ENCODE measurements around the gene SHISAL1. TPM values are rescaled to one million over a fixed set of nuclear protein-coding genes. Genes with fewer than 3 reads are reported as not detected.

Gene SHISAL1
- total and polyA plus RNA-seq, 10 donors = 0.10 to 0.47 (median 0.22) TPM

DNA sequence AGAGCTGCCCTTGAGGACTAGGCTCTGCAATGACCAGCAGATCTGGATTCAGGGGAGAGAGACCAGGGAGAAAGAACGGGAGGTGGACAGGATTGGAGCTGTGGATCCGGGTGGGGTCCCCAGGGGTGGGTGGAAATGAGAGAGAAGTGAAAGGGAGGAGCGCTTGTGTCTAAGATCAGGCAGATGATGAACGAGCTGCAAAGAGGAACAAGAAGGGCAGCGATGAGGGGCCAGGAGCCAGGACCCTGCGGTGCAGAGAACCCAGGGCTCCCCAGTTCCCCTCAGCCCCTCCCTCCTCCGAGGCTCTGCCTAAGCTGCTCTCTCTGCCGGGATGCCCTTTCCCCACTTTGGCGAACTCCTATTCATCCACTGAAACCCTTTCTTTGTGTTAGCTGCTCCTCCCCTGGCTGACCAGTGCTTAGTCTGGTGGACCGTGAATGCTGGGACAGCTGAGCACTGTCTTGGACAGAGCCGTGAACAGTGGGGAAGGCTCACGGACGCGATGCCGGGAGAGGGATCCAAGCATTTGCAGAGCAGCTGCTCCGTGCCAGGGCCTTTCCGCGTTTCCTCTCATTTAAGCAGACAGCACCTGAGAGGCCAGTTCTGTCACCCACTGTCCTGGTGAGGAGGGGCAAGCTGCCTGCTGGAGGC is 35.9 kb downstream of the SHISAL1 start:
- no peak overlapping the region for H3K4me3 ChIP-seq
- no peaks in the 10 kb centered on the region for H3K36me3 ChIP-seq
- WGBS, 5 donors = 67 to 82% (median 76%) methylated on average over 18 of the region's 18 CpGs
- DNase-seq = peak; percentile 38
- peaks cover 0 to 59% (median 3%) of the 10 kb centered on the region in 7 donors for H3K27me3 ChIP-seq (replicated peaks in 1 of 7)
- H3K4me1 ChIP-seq = peaks cover 0 to 4% (median 0%) of the 10 kb centered on the region in 6 donors
- intact Hi-C loops (cut with DNase I; ENCODE audit: low total_unique reads) = no loop called here
- H3K27ac ChIP-seq = no peak overlapping the region
- TF ChIP-seq, protein P1, sequence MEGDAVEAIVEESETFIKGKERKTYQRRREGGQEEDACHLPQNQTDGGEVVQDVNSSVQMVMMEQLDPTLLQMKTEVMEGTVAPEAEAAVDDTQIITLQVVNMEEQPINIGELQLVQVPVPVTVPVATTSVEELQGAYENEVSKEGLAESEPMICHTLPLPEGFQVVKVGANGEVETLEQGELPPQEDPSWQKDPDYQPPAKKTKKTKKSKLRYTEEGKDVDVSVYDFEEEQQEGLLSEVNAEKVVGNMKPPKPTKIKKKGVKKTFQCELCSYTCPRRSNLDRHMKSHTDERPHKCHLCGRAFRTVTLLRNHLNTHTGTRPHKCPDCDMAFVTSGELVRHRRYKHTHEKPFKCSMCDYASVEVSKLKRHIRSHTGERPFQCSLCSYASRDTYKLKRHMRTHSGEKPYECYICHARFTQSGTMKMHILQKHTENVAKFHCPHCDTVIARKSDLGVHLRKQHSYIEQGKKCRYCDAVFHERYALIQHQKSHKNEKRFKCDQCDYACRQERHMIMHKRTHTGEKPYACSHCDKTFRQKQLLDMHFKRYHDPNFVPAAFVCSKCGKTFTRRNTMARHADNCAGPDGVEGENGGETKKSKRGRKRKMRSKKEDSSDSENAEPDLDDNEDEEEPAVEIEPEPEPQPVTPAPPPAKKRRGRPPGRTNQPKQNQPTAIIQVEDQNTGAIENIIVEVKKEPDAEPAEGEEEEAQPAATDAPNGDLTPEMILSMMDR (IDR thresholded peaks at IDR 0.05 in 8 of 11, conservative IDR thresholded peaks at IDR 0.05 in 3 of 11) = no peak
- TF ChIP-seq POLR2A (IDR thresholded peaks at IDR 0.05) (no peak), POLR2AphosphoS5 (IDR thresholded peaks at IDR 0.05) (no peak)
- no peaks in the 10 kb centered on the region for H3K9me3 ChIP-seq

DNA sequence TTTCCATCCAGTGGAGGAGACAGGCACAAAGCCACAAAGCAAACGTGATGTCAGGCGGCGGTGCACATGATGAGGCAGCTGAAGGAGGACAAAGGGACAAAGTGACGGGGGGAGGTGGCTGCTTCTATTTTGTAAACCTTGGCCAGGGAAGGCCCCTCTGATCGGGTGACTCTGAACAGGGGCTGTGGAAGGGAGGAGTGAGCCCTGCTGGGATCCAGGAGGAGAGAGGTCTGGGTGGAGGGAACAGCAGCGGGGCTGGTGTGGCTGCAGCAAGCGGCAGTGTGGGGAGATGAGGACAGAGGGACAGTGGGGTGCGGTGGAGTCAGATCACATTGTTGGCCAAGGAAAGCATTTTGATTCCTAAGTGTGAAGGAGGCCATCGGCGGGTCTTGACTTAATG is 36.7 kb downstream of the SHISAL1 start:
- H3K36me3 ChIP-seq = no peaks in the 10 kb centered on the region
- 80 to 87% (median 83%) methylated on average over 10 of the region's 10 CpGs for WGBS, 5 donors
- peaks cover 0 to 4% (median 0%) of the 10 kb centered on the region in 6 donors for H3K4me1 ChIP-seq
- H3K27me3 ChIP-seq (replicated peaks in 1 of 7) = peaks cover 0 to 56% (median 0%) of the 10 kb centered on the region in 7 donors
- TF ChIP-seq POLR2A (IDR thresholded peaks at IDR 0.05) = no peak
- TF ChIP-seq, protein P1 (IDR thresholded peaks at IDR 0.05 in 8 of 11, conservative IDR thresholded peaks at IDR 0.05 in 3 of 11) = no peak
- TF ChIP-seq POLR2AphosphoS5 (IDR thresholded peaks at IDR 0.05) = no peak
- H3K27ac ChIP-seq = no peak overlapping the region
- H3K9me3 ChIP-seq = no peaks in the 10 kb centered on the region
- intact Hi-C loops (cut with DNase I; ENCODE audit: low total_unique reads) = no loop called here
- H3K4me3 ChIP-seq = no peak overlapping the region
- DNase-seq = peak; percentile 47

DNA sequence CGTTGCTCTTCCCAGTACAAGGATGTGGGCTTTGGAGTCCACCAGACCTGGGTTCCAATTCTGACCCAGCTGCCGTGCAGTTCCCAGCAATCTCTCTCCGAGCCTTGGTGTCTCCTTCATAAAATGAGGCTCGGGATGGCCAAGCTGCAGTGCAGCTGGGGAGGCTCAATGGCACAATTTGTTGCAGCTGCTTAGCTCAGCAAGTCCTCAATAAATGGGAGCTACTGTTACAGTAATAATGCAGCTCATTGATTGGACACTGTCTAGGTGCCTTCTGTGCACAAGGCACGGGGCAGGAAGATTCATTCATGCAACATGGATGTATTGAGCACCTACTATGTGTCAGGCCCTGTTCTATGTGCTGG is 37.1 kb downstream of the SHISAL1 start:
- no peak for TF ChIP-seq POLR2A (IDR thresholded peaks at IDR 0.05)
- no peak for TF ChIP-seq POLR2AphosphoS5 (IDR thresholded peaks at IDR 0.05)
- TF ChIP-seq, protein P1 (IDR thresholded peaks at IDR 0.05 in 8 of 11, conservative IDR thresholded peaks at IDR 0.05 in 3 of 11) = no peak
- intact Hi-C loops (cut with DNase I; ENCODE audit: low total_unique reads) = no loop called here
- Histone ChIP-seq H3K4me1 (peaks cover 0 to 4% (median 0%) of the 10 kb centered on the region in 6 donors), H3K27me3 (replicated peaks in 1 of 7) (peaks cover 0 to 52% (median 0%) of the 10 kb centered on the region in 7 donors), H3K4me3 (no peak overlapping the region), H3K27ac (no peak overlapping the region), H3K9me3 (no peaks in the 10 kb centered on the region), H3K36me3 (no peaks in the 10 kb centered on the region)
- WGBS, 5 donors = 62 to 78% (median 71%) methylated on average over 4 to 5 of the region's 5 CpGs
- DNase-seq = no peak

DNA sequence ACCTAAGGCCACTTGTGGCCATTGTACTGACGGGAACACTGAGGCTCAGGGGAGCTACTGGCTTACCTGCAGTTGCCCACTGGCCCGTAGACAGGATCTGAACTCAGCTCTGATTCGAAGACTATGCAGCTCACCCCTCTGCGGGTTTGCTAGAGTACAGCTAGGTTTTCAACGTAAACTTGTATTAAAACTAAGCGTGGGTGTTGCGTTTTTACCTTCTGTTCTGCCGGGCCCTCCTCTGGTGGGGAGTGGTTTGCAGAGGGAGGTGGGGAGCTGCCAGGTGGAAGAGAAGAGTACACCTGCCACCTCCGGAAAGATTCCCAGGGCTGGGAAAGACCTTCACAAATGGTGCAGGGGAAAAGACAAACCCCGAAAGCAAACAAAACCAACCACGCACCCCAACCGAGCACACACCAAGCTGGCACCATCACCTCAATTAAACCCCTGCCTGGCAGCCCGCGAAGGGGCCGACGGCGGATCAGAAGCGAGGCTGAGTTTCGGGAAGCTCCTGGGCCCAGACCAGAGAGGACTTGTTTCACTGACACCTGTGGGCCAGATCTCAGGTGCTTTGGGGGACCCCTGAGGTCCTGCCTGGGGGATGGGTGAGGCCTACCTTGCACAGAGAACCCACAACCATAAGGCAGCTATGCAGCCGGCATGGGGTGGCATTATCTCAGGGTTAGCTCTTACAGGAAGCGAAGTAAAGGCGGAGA is 37.7 kb downstream of the SHISAL1 start:
- H3K4me3 ChIP-seq = no peak overlapping the region
- H3K4me1 ChIP-seq = peaks cover 0 to 4% (median 0%) of the 10 kb centered on the region in 6 donors
- H3K27ac ChIP-seq = no peak overlapping the region
- peaks cover 0 to 46% (median 0%) of the 10 kb centered on the region in 7 donors for H3K27me3 ChIP-seq (replicated peaks in 1 of 7)
- TF ChIP-seq POLR2AphosphoS5 (IDR thresholded peaks at IDR 0.05) = no peak
- WGBS, 5 donors = 89 to 94% (median 93%) methylated on average over 22 of the region's 22 CpGs
- intact Hi-C loops (cut with DNase I; ENCODE audit: low total_unique reads) = no loop called here
- DNase-seq = peak; percentile 47
- H3K9me3 ChIP-seq = no peaks in the 10 kb centered on the region
- no peaks in the 10 kb centered on the region for H3K36me3 ChIP-seq
